Motor neuron (in vitro differentiated cells): ENCODE results near the gene PTPN14. TPM values are rescaled to one million over a fixed set of nuclear protein-coding genes. Genes with fewer than 3 reads are reported as not detected.

ENCODE experiments used
- ATAC-seq, 8 experiments: fragments of 200-7000 bp; cut with Tn5 transposase; replicated peaks in 6 of 8; 2 replicates each; pipeline ENCODE4 v1.8.0; 2021; ENCODE audit warnings: mild to moderate bottlenecking in 8 of 8, moderate library complexity in 8 of 8
- H3K27ac ChIP-seq, 2 donors: fragments of 250-450 bp; sonication (Bioruptor Pico); 2 replicates each; pipeline ENCODE4 v1.9.0; 2021; ENCODE audit warnings: antibody characterized with exemption in 2 of 2, mild to moderate bottlenecking in 2 of 2, moderate library complexity in 1 of 2
- H3K4me1 ChIP-seq, 2 donors: fragments of 250-450 bp; sonication (Bioruptor Pico); replicated peaks in 1 of 2; 2 replicates each; pipeline ENCODE4 v1.6.1; 2021; ENCODE audit warnings: antibody characterized with exemption in 2 of 2, mild to moderate bottlenecking in 2 of 2, moderate library complexity in 1 of 2
- H3K4me3 ChIP-seq, 5 donors: fragments of 250-450 bp; sonication (Bioruptor Pico); 2 replicates each; pipeline ENCODE4 v1.9.0; 2021; ENCODE audit warnings: antibody characterized with exemption in 5 of 5, mild to moderate bottlenecking in 5 of 5, moderate library complexity in 4 of 5
- WGBS, 10 experiments: fragments of 450-650 bp; shearing (Covaris generic); methylation state at CpG; one replicate each; pipeline ENCODE4 v1.0.0; 2022; 5-methylcytosine and 5-hydroxymethylcytosine counted together
- in situ Hi-C, 9 experiments: fragments of 400-800 bp; cut with MboI; loops; one replicate each; pipeline ENCODE4 v1.15.0; 2021; ENCODE audit warnings: low sequenced_read_pairs in 9 of 9, low pct_unique_long_range_greater_than_20kb in 2 of 9; ENCODE audit not compliant: unreplicated experiment in 9 of 9
- total RNA-seq, 8 experiments: library from RNA; unstranded; fragments of 300-600 nt; gene quantifications; 2 replicates each; pipeline versions ENCODE4 v1.2.3 to v1.2.4, GENCODE V29; 2022

The PTPN14 gene
- total RNA-seq, 8 experiments from 2014 or later: 1.4 to 43.4 (median 5.5) TPM

DNA sequence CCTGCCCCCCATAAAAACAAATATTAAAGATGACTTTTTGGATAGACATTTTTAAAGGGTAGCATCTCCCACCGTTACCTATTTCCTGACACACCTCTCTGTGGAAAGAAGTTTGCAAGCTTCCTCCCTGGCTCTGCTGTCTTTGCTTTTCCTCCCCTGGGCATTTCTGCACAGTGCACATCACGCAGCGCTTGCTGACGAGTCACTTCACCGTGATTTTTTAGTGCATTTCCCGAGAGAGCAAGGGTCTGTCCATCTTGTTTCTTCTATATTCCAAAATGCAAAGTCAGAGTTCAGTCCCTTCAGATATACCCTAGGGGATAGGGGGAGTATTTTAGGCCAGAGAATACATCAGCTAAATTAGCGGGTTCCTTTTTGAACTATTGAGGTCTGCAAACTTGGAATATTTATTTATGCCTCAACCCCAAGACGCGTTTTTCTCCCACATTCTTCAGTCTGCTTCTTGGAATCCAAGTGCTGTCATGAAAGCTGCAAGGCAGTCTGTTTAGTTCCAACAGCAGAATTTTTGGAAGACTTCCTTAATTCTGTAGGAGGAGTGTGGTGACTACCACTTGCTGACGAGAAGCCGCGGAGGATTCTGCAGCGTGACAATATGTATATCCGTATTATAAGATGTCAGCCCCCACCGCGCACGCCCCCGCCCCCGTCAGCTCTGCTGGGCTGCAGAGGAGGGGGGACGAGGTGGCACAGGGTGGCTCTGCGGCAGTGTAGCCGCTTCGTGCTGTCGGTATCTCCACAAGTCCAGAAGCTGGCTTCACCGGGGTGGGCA lies 248.1 kb downstream of the PTPN14 start:
- 38 to 91% (median 77%) methylated on average over 4 to 19 of the region's 25 CpGs for WGBS, 10 experiments
- ATAC-seq: peak in 4 of 8 experiments; percentile 34 to 67 (median 42)
- peak overlapping the region in 1 of 2 donors; percentile 2 for H3K27ac ChIP-seq
- in situ Hi-C loops: no loop called here
- H3K4me3 ChIP-seq: peak overlapping the region in 1 of 5 donors; percentile 3
- H3K4me1 ChIP-seq: peaks cover 27 to 34% of the 10 kb centered on the region in 2 donors

DNA sequence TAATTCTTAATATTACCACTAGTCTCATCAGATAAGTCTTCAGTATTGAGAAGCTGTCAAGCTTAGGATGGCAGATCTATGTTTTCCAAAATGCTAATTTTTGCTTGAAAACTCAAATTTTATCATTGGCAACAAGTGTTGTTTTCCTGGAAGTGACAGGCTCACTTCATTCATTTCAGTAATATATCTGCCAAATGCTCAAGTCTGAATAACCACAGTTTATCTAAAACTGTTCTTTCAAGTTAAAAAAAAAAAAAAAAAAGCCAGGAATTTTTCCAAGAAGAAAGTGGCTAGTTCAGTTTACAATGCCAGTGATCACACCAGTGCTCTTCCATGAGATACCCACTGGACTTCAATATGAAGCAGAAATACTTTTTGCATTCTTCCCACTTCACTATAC lies 249.9 kb downstream of the PTPN14 start:
- in situ Hi-C loops: no loop called here
- Histone ChIP-seq H3K27ac (no peak overlapping the region), H3K4me3 (no peak overlapping the region), H3K4me1 (peaks cover 38 to 45% of the 10 kb centered on the region in 2 donors)
- ATAC-seq: no peak

- WGBS, 10 experiments: 28 to 97% (median 60%) methylated on average over 2 to 9 of the region's 9 CpGs; no CpG with 5 or more reads in 2 of the 10 experiments
- in situ Hi-C loops: no loop called here
- H3K4me1 ChIP-seq: peaks cover 47 to 49% of the 10 kb centered on the region in 2 donors
- ATAC-seq: peak in 5 of 8 experiments; percentile 63 to 73 (median 71)
- H3K27ac ChIP-seq: peak overlapping the region in 1 of 2 donors; percentile 7
- no peak overlapping the region for H3K4me3 ChIP-seq
Measured at GRCh38 chr1:214300149-214300780, 251.1 kb downstream of the PTPN14 start.

Other genes with a start within 250 kb of the PTPN14 start
- 100 to 1,000 TPM in 1 of 8 experiments, 10 to 100 TPM in 4, 1 to 10 TPM in 2, under 1 TPM in 1; 0.41 to 236 (median 12.1) TPM for gene CENPF, start 51.6 kb upstream of the PTPN14 start, total RNA-seq